NCI-H446 (cell line): ENCODE data around the gene EXOC6B.

Source experiments
- DNase-seq, 2 experiments: peaks; one replicate each; lab custom pipeline; 2025; lab: John Stamatoyannopoulos, UW

The EXOC6B gene

GRCh38 chr2:72132981-72133720 is 692.7 kb downstream of the EXOC6B start:
- no peak for DNase-seq

GRCh38 chr2:72131916-72132841 is 693.7 kb downstream of the EXOC6B start:
- DNase-seq = no peak

- DNase-seq = no peak
These were observed 694.4 kb downstream of the EXOC6B start for GRCh38 chr2:72131371-72131891.

GRCh38 chr2:72130659-72131360 is 695.0 kb downstream of the EXOC6B start:
- DNase-seq = no peak

GRCh38 chr2:72129681-72130340 is 696.0 kb downstream of the EXOC6B start:
- DNase-seq = peak; percentile 22 to 54

GRCh38 chr2:72128843-72129227 is 697.0 kb downstream of the EXOC6B start:
- no peak for DNase-seq

GRCh38 chr2:72128059-72128842 is 697.6 kb downstream of the EXOC6B start:
- no peak for DNase-seq

- DNase-seq = no peak
These were observed 698.3 kb downstream of the EXOC6B start for GRCh38 chr2:72127401-72128058.

GRCh38 chr2:72126186-72127100 is 699.4 kb downstream of the EXOC6B start:
- no peak for DNase-seq
